GM18873 (cell line): ENCODE data around the gene MAP4K3.
"Not testable (repeated sequence)": the region's sequence is repeated elsewhere in the genome, so short reads cannot be mapped to it uniquely, and the experiment has no call there.

Experiments
- ATAC-seq: cut with Tn5 transposase; IDR thresholded peaks from one replicate; pipeline ENCODE4 v1.9.1; 2021; ENCODE audit warnings: mild to moderate bottlenecking, moderate library complexity, moderate number of reproducible peaks; ENCODE audit not compliant: unreplicated experiment, low FRiP score

Gene MAP4K3

GRCh38 chr2:39252888-39253518 lies 184.1 kb downstream of the MAP4K3 start:
- no peak for ATAC-seq

- no peak for ATAC-seq
These were observed 189.5 kb downstream of the MAP4K3 start for GRCh38 chr2:39247512-39248043.

- ATAC-seq: no peak
These were observed 190.6 kb downstream of the MAP4K3 start for GRCh38 chr2:39246382-39246980.

- ATAC-seq: not testable (repeated sequence)
These were observed 192.0 kb downstream of the MAP4K3 start for GRCh38 chr2:39244963-39245625.

- ATAC-seq: not testable (repeated sequence)
These were observed 192.7 kb downstream of the MAP4K3 start for GRCh38 chr2:39244241-39244862.

- no peak for ATAC-seq
These were observed 193.5 kb downstream of the MAP4K3 start, which contains the start of gene CDKL4 for GRCh38 chr2:39243469-39244123. Gene CDKL4 (minus strand): TSS chr2:39243970.

GRCh38 chr2:39241588-39241987 lies 195.5 kb downstream of the MAP4K3 start:
- no peak for ATAC-seq

- no peak for ATAC-seq
These were observed 196.3 kb downstream of the MAP4K3 start for GRCh38 chr2:39240758-39241157.

GRCh38 chr2:39234754-39235153 lies 202.3 kb downstream of the MAP4K3 start:
- ATAC-seq: no peak

GRCh38 chr2:39232141-39232540 lies 204.9 kb downstream of the MAP4K3 start:
- ATAC-seq: no peak

- ATAC-seq: peak; percentile 13
These were observed 208.5 kb downstream of the MAP4K3 start for GRCh38 chr2:39228413-39229209.

- peak; percentile 70 for ATAC-seq
These were observed 209.3 kb downstream of the MAP4K3 start for GRCh38 chr2:39227628-39228412.

- ATAC-seq: no peak
These were observed 211.5 kb downstream of the MAP4K3 start for GRCh38 chr2:39225567-39225966.

GRCh38 chr2:39223909-39224308 lies 213.2 kb downstream of the MAP4K3 start:
- ATAC-seq: no peak

- ATAC-seq: no peak
These were observed 215.6 kb downstream of the MAP4K3 start for GRCh38 chr2:39221459-39221858.

GRCh38 chr2:39220136-39220535 lies 216.9 kb downstream of the MAP4K3 start:
- no peak for ATAC-seq

GRCh38 chr2:39218391-39218790 lies 218.7 kb downstream of the MAP4K3 start:
- ATAC-seq: no peak

GRCh38 chr2:39217192-39217550 lies 219.9 kb downstream of the MAP4K3 start:
- ATAC-seq: no peak
